ENCODE results near the gene PEAR1. TPM values are rescaled to one million over a fixed set of nuclear protein-coding genes. Genes with fewer than 3 reads are reported as not detected.

Gene PEAR1
- total RNA-seq, 1 experiment from 2014 or later, result 0.39 TPM

- no peak for DNase-seq
- Mint-ChIP-seq H3K4me1 (peaks cover 15 to 33% of the 10 kb centered on the region in 2 experiments), H3K36me3 (ENCODE audit: insufficient read depth in 1 of 3, low read depth in 3 of 3) (no peaks in the 10 kb centered on the region), H3K27ac (no peak overlapping the region), H3K27me3 (ENCODE audit: low read depth) (peaks cover 100% of the 10 kb centered on the region), H3K4me3 (no peak overlapping the region), H3K9me3 (no peaks in the 10 kb centered on the region; a peak in 1 of 5 replicates)
- no peak overlapping the region for H4K5ac ChIP-seq (ENCODE audit: insufficient read length, low read depth, low read length)
- no peak overlapping the region for H2AK5ac ChIP-seq (ENCODE audit: insufficient read length, low read length)
- no peaks in the 10 kb centered on the region for H3K9me3 ChIP-seq (ENCODE audit: control insufficient read depth, low read depth, low read length)
- no peak overlapping the region for H2BK12ac ChIP-seq (ENCODE audit: insufficient read length, low read depth, low read length)
- TF ChIP-seq, protein P1, sequence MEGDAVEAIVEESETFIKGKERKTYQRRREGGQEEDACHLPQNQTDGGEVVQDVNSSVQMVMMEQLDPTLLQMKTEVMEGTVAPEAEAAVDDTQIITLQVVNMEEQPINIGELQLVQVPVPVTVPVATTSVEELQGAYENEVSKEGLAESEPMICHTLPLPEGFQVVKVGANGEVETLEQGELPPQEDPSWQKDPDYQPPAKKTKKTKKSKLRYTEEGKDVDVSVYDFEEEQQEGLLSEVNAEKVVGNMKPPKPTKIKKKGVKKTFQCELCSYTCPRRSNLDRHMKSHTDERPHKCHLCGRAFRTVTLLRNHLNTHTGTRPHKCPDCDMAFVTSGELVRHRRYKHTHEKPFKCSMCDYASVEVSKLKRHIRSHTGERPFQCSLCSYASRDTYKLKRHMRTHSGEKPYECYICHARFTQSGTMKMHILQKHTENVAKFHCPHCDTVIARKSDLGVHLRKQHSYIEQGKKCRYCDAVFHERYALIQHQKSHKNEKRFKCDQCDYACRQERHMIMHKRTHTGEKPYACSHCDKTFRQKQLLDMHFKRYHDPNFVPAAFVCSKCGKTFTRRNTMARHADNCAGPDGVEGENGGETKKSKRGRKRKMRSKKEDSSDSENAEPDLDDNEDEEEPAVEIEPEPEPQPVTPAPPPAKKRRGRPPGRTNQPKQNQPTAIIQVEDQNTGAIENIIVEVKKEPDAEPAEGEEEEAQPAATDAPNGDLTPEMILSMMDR (conservative IDR thresholded peaks at IDR 0.05), result no peak
- no peak overlapping the region for H3K9ac ChIP-seq (ENCODE audit: extremely low read depth, insufficient read length, low read length)
- no peak overlapping the region for H3K14ac ChIP-seq (ENCODE audit: insufficient read depth, low read length)
- no peak overlapping the region for H2BK5ac ChIP-seq (ENCODE audit: insufficient read length, low read length)
- H3K4me1 ChIP-seq (ENCODE audit: insufficient read depth, low read length), result no peaks in the 10 kb centered on the region
- no peaks in the 10 kb centered on the region for H3K79me2 ChIP-seq (ENCODE audit: insufficient read depth, low read length)
- no peak overlapping the region for H3K18ac ChIP-seq (ENCODE audit: insufficient read length, low read depth, low read length)
- H3K23me2 ChIP-seq (ENCODE audit: insufficient read length, low read depth, low read length, poor library complexity, severe bottlenecking), result peaks cover 14% of the 10 kb centered on the region
- H2AFZ ChIP-seq (ENCODE audit: low read length), result no peak overlapping the region
- no peak overlapping the region for H3K4ac ChIP-seq (ENCODE audit: low read depth, low read length)
- H3T11ph ChIP-seq (ENCODE audit: low read length), result no peak overlapping the region
- no peak overlapping the region for H4K91ac ChIP-seq (ENCODE audit: insufficient read length, low read depth, low read length)
- H4K8ac ChIP-seq (replicated peaks; ENCODE audit: insufficient read length, low read depth, low read length), result no peak overlapping the region
- H3K27ac ChIP-seq (ENCODE audit: insufficient read length, low read depth, low read length), result no peak overlapping the region
- peaks cover 71% of the 10 kb centered on the region for H3K27me3 ChIP-seq (ENCODE audit: insufficient read depth, low read length)
- no peak overlapping the region for H3K4me2 ChIP-seq (ENCODE audit: insufficient read depth, insufficient read length, low read length)
- H3K79me1 ChIP-seq (ENCODE audit: insufficient read depth, low read depth, low read length, poor library complexity, severe bottlenecking), result no peaks in the 10 kb centered on the region
- no peak overlapping the region for H3K23ac ChIP-seq (ENCODE audit: insufficient read length, low read depth, low read length)
- no peak overlapping the region for H3K56ac ChIP-seq (ENCODE audit: insufficient read length, low read depth, low read length)
- H2BK120ac ChIP-seq (ENCODE audit: low read depth, low read length, poor library complexity, severe bottlenecking), result no peak overlapping the region
- no peak overlapping the region for H2BK15ac ChIP-seq (ENCODE audit: low read depth, low read length)
- WGBS (ENCODE audit: extremely low coverage, insufficient read length, low lambda C conversion rate), result no CpG with 5 or more reads among the region's 5 CpGs
- H4K20me1 ChIP-seq (ENCODE audit: control insufficient read depth, insufficient read depth, insufficient read length), result no peaks in the 10 kb centered on the region
- H2BK20ac ChIP-seq (ENCODE audit: low read depth, low read length, poor library complexity, severe bottlenecking), result no peak overlapping the region
Observed at GRCh38 chr1:156846643-156847042, 46.9 kb upstream of the PEAR1 start.
